Muscle layer of duodenum (tissue), 2 donors: ENCODE measurements around the gene PTPRG.
"Not testable (repeated sequence)": the region's sequence is repeated elsewhere in the genome, so short reads cannot be mapped to it uniquely, and the experiment has no call there.

Experiments used
- H3K27ac ChIP-seq: one replicate; pipeline ENCODE4 v1.7.0; 2013; ENCODE audit warnings: mild to moderate bottlenecking, low read length
- H3K27me3 ChIP-seq: one replicate; pipeline ENCODE4 v1.7.0; 2013; ENCODE audit warnings: low read depth, mild to moderate bottlenecking, control low read depth, low read length
- H3K36me3 ChIP-seq, 2 donors: one replicate each; pipeline ENCODE4 v1.7.0; 2013; ENCODE audit warnings: low read length in 2 of 2, control low read depth in 1 of 2, mild to moderate bottlenecking in 1 of 2; ENCODE audit not compliant: insufficient read depth in 2 of 2, control insufficient read depth in 1 of 2
- H3K4me1 ChIP-seq, 2 donors: one replicate each; pipeline ENCODE4 v1.7.0; 2013; ENCODE audit warnings: low read length in 2 of 2, mild to moderate bottlenecking in 2 of 2, control low read depth in 1 of 2, moderate library complexity in 1 of 2; ENCODE audit not compliant: insufficient read depth in 2 of 2, control insufficient read depth in 1 of 2
- H3K4me3 ChIP-seq, 2 donors: one replicate each; pipeline ENCODE4 v1.7.0; 2013; ENCODE audit warnings: low read length in 2 of 2, low read depth in 1 of 2, mild to moderate bottlenecking in 1 of 2
- H3K9me3 ChIP-seq, 2 donors: one replicate each; pipeline ENCODE4 v1.7.0; 2013; ENCODE audit warnings: low read length in 2 of 2, control low read depth in 1 of 2, mild to moderate bottlenecking in 1 of 2; ENCODE audit not compliant: control insufficient read depth in 1 of 2
- donor health status: healthy.

The PTPRG gene

DNA sequence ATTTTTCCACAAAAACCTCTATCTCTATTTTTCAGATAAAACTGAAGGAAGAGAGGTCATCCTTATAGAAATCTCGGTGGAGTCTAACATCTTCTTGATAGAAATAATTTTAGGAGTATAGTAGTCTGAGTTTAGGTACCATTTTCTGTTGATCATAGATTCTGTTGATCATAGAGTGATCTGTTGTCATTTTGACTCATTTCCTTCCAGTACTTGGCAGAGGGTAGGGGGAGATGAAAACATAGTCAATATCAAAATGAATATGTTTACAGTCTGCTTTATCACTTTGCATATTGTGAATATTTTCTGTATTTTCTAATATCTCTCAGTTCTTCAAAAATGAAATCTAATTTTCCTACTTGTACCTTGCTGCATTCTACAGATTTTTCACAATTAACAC is 458.5 kb downstream of the PTPRG start:
- no peaks in the 10 kb centered on the region for H3K27me3 ChIP-seq
- H3K9me3 ChIP-seq: no peaks in the 10 kb centered on the region
- H3K27ac ChIP-seq: no peak overlapping the region
- H3K4me3 ChIP-seq: no peak overlapping the region
- H3K4me1 ChIP-seq: no peaks in the 10 kb centered on the region
- H3K36me3 ChIP-seq: no peaks in the 10 kb centered on the region

DNA sequence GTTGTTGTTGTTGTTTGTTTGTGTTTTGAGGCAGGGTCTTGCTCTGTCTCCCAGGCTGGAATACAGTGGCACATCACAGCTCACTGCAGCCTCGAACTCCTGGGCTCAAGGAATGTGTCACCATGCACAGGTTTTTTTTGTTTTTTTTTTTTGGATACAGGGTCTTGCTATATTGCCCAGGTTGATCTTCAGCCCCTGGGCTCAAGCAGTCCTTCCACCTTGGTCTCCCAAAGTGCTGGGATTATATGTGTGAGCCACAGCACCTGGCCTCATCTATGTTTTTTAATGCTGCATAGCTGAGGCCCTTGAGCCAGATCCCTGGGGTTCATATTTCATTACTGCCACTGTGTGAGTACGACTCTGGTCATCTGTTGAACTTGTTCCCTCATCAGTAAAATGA is 459.3 kb downstream of the PTPRG start:
- no peaks in the 10 kb centered on the region for H3K4me1 ChIP-seq
- H3K27ac ChIP-seq: no peak overlapping the region
- H3K9me3 ChIP-seq: no peaks in the 10 kb centered on the region
- no peaks in the 10 kb centered on the region for H3K36me3 ChIP-seq
- H3K27me3 ChIP-seq: no peaks in the 10 kb centered on the region
- H3K4me3 ChIP-seq: no peak overlapping the region

DNA sequence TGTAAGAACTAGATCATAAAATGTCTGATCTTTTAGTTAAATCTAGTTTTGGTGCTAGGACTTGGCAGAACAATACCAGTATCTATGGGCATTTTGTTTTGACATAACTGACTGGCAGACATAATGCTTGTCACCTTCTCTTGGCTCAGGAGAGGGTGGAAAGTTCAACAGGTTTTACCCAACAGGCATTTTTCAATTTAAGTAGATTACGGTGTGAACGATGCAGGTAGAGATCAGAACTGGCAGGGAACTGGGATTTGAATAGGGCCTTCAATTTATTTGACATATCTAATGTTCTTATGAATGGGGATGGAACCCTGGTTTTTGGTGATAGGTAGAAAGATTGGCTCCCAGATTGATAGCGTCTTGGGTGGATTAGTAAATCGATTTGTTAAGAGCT is 460.9 kb downstream of the PTPRG start:
- Histone ChIP-seq H3K9me3 (no peaks in the 10 kb centered on the region), H3K4me1 (no peaks in the 10 kb centered on the region), H3K4me3 (no peak overlapping the region), H3K36me3 (no peaks in the 10 kb centered on the region), H3K27ac (no peak overlapping the region), H3K27me3 (no peaks in the 10 kb centered on the region)

DNA sequence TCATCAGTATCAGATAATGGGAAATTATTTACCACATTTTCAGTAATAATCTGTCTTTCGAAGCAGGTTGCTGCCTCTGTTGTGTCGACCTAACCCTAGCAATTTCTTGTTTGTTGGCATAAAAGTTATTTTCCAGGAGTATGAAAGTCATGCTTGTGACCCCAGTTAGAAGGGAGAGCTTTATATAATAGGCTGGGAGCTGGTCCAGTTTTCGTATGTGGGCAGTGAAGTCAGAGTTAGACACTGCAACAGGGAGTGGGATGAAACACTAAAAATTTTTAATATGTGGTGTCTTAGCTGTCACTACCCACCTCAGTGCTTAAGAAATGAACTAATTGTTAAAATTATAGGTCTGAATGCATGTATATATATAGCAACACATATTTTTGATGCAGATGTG is 463.5 kb downstream of the PTPRG start:
- no peaks in the 10 kb centered on the region for H3K9me3 ChIP-seq
- no peak overlapping the region for H3K27ac ChIP-seq
- H3K4me1 ChIP-seq: peaks cover 0 to 7% of the 10 kb centered on the region in 2 donors
- no peak overlapping the region for H3K4me3 ChIP-seq
- H3K36me3 ChIP-seq: no peaks in the 10 kb centered on the region
- H3K27me3 ChIP-seq: no peaks in the 10 kb centered on the region

DNA sequence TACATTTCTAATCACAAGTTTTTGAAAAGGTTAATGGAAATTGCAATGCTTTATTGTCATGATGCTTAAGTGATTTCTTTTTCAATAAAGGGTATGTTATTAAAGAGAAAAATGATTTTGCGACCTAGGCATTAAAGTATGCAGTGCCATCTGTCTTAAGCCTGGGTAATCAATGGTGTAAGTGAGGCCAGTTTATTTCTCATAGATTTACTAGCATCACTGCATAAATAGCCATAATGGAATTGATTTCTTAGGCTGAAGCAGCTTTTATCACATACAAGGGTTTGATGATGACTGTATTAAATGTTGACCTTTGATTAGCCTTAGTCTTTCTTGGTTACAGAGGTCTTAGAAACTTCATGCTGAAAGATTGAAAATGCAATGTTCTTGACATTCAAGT is 464.5 kb downstream of the PTPRG start:
- Histone ChIP-seq H3K36me3 (no peaks in the 10 kb centered on the region), H3K4me3 (no peak overlapping the region), H3K27me3 (no peaks in the 10 kb centered on the region), H3K9me3 (no peaks in the 10 kb centered on the region), H3K27ac (no peak overlapping the region), H3K4me1 (peaks cover 0 to 7% of the 10 kb centered on the region in 2 donors)

DNA sequence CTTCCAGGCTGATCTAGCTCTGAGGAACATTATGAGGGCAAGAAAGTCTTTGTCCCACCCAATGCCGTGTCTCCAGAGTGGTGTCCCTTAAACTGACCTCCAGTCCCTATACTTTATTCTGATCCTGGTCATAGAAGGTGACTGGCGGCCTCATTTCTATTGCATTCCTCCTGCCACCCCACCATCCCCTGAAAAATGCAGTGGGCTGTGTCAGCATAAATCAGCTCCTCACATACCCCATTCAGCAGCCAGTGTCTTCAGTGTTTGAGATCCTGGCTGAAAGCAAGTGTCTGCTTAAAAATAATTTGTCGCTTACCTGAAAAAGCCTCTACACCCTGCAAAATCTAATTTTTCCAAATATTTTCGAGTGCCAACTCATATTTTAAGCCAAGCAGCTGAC is 465.9 kb downstream of the PTPRG start:
- no peak overlapping the region for H3K4me3 ChIP-seq
- no peak overlapping the region for H3K27ac ChIP-seq
- H3K9me3 ChIP-seq: no peaks in the 10 kb centered on the region
- H3K4me1 ChIP-seq: peaks cover 0 to 7% of the 10 kb centered on the region in 2 donors
- H3K27me3 ChIP-seq: no peaks in the 10 kb centered on the region
- no peaks in the 10 kb centered on the region for H3K36me3 ChIP-seq

DNA sequence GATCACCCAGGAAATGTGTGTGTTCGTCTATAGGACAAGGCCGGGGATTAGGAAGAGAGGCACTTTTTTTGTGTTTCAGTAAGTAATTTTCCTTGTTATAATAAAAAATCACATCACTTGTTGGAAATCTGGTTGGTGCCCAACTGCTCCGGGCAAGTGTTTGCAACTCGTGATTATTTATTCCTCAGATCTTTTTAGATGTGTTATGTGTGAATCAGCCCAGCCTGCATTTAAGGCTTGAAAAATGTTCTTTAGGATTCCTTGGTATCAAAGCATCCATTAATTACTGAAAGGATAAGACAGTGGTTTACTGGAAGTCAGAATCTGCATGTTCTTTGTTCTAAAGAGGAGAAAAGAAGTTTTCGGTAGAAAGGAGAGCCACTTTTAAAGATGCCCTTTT is 466.4 kb downstream of the PTPRG start:
- peaks cover 0 to 7% of the 10 kb centered on the region in 2 donors for H3K4me1 ChIP-seq
- no peak overlapping the region for H3K27ac ChIP-seq
- no peak overlapping the region for H3K4me3 ChIP-seq
- H3K9me3 ChIP-seq: no peaks in the 10 kb centered on the region
- no peaks in the 10 kb centered on the region for H3K27me3 ChIP-seq
- H3K36me3 ChIP-seq: no peaks in the 10 kb centered on the region

DNA sequence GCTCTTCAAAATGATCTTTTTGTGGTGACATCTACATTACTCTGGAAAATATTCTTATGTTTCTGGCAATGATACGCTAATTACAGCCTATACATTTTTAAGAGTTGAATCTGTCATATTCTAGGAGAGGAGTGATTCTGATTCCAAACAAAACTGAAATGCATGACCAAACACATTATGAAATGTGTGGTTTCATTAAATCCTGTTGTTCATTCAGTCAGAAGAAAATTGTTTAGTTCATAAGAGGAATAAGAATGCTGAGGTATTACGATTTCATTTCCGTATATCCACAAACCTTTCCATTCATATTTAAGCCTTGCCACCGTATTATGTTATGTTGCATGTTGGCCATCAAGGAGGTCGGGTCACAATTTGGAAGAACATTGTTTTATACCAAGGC is 466.9 kb downstream of the PTPRG start:
- no peaks in the 10 kb centered on the region for H3K27me3 ChIP-seq
- no peaks in the 10 kb centered on the region for H3K9me3 ChIP-seq

DNA sequence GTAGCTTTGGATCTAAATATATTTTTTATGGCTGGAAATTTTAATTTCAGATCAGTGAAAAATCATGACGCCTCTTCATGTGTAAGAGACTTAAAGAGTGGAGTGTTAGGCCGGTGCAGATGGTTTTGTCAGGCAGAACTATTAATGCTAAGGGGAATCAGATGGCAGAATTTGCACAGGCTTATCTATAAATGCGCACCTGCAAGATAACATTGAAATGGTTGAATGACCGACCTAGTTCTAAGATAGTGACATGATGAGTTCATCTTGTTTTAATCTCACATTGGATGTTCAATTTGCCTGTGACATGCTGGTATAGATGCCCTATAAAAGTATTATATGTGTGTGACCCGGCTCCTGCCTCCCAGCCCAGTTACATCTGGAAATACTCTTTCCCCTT is 471.4 kb downstream of the PTPRG start:
- Histone ChIP-seq H3K27me3 (no peaks in the 10 kb centered on the region), H3K36me3 (no peaks in the 10 kb centered on the region), H3K27ac (no peak overlapping the region), H3K9me3 (no peaks in the 10 kb centered on the region), H3K4me3 (no peak overlapping the region), H3K4me1 (peaks cover 0 to 7% of the 10 kb centered on the region in 2 donors)

More for the DNA sequence above, 466.9 kb downstream of the PTPRG start:
- no peaks in the 10 kb centered on the region for H3K36me3 ChIP-seq
- H3K4me3 ChIP-seq: no peak overlapping the region
- no peak overlapping the region for H3K27ac ChIP-seq
- peaks cover 0 to 7% of the 10 kb centered on the region in 2 donors for H3K4me1 ChIP-seq

DNA sequence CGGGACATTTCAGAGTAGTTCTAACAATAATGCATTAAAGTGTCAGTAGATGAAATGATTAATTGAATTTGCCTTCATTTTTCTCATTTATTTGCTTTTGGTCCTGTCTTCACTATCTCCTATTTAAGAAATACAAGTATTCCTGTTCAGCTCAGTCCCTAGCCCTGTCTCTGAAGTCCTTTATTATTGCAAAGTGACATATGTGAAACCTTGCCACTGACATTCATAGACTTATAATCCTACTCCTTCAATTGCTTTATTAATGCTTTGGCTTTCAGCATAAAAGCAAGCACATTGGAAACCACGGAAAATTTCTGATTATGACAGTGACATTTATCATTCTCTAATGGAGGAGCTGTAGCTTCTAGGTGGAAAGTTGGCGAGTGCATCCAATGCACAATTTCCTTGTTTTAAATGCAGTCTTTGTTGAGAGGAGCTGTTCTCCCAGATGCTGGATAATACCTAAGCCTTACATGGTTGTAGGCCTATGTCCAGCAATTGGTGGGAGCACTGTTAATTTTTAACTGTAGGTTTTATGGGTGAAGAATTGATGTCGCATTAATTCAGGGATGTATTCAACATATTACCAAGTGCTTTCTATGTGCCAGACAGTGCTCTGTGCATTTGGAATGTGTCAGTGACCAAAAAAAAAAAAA is 474.2 kb downstream of the PTPRG start:
- H3K36me3 ChIP-seq: no peaks in the 10 kb centered on the region
- H3K4me1 ChIP-seq: no peaks in the 10 kb centered on the region

DNA sequence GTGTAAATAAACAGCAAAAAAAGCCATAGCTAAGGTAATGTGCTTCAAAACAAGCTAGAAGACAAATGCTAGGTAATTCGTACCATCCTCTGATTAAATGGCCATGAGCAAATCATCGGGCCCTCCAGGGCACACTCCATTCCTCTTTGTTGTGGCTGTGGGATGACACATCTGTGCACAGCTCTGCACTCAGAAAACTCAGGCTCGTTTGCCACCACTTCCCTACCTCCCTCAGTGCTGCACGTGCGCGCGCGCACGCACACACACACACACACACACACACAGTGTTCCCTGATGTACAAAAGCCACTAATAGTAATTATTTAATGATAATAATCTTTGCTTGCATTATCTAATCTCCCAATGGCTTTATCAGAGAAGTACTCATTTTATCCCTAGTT is 475.4 kb downstream of the PTPRG start:
- H3K4me3 ChIP-seq: no peak overlapping the region
- H3K27ac ChIP-seq: no peak overlapping the region
- H3K36me3 ChIP-seq: no peaks in the 10 kb centered on the region
- no peaks in the 10 kb centered on the region for H3K4me1 ChIP-seq
- no peaks in the 10 kb centered on the region for H3K9me3 ChIP-seq
- H3K27me3 ChIP-seq: no peaks in the 10 kb centered on the region

More for the DNA sequence above, 474.2 kb downstream of the PTPRG start:
- no peaks in the 10 kb centered on the region for H3K9me3 ChIP-seq
- H3K27ac ChIP-seq: no peak overlapping the region
- H3K27me3 ChIP-seq: no peaks in the 10 kb centered on the region
- H3K4me3 ChIP-seq: no peak overlapping the region

DNA sequence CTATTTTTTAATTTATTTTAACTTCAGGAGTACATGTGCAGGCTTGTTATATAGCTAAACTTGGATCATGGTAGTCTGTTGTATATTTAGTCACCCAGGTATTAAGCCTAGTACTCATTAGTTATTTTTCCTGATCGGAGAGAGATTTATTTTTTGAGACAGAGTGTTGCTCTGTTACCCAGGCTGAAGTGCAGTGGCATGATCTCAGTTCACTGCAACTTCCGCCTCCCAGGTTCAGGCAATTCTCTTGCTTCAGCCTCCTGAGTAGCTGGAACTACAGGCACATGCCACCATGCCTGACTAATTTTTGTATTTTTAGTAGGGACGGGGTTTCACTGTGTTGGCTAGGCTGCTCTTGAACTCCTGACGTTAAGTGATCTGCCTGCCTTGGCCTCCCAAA is 477.4 kb downstream of the PTPRG start:
- not testable (repeated sequence) for H3K4me3 ChIP-seq, H3K36me3 ChIP-seq, H3K27me3 ChIP-seq, H3K27ac ChIP-seq, H3K9me3 ChIP-seq, H3K4me1 ChIP-seq
